Epithelial cell of esophagus (primary cell): ENCODE results near the gene MACF1.
A peak's percentile ranks its signal among the peaks of the same experiment; 100 is the strongest.

Experiments used
- DNase-seq: peaks from one replicate; pipeline ENCODE4 v3.0.0; 2010; ENCODE audit warnings: low read depth
- H3K4me3 ChIP-seq: 2 replicates; pipeline ENCODE4 v1.5.1; 2011; ENCODE audit warnings: mild to moderate bottlenecking, low read length, control low read depth
- CTCF ChIP-seq: IDR thresholded peaks from 2 replicates; pipeline ENCODE4 v1.5.1; 2011; ENCODE audit warnings: low read depth, mild to moderate bottlenecking, low read length, control low read depth, inconsistent platforms; ENCODE audit not compliant: insufficient read depth; ENCODE audit errors: missing control alignments

MACF1 gene

GRCh38 chr1:39378377-39378776 is 173.9 kb downstream of the MACF1 start:
- DNase-seq = peak; percentile 81
- TF ChIP-seq CTCF = peak; percentile 97
- H3K4me3 ChIP-seq = no peak overlapping the region

DNA sequence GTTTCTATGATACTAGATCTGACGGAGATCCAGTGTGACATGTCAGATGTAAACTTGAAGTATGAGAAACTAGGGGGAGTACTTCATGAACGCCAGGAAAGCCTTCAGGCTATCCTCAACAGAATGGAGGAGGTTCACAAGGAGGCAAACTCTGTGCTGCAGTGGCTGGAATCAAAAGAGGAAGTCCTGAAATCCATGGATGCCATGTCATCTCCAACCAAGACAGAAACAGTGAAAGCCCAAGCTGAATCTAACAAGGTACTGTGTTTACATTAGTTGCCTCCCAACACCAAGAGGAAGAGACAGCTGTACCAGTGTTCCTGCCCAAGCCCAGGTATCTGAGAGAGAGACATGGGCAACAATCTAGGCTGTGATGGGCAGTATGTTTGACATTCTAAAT is 174.7 kb downstream of the MACF1 start:
- no peak overlapping the region for H3K4me3 ChIP-seq
- TF ChIP-seq CTCF = no peak
- DNase-seq = no peak

DNA sequence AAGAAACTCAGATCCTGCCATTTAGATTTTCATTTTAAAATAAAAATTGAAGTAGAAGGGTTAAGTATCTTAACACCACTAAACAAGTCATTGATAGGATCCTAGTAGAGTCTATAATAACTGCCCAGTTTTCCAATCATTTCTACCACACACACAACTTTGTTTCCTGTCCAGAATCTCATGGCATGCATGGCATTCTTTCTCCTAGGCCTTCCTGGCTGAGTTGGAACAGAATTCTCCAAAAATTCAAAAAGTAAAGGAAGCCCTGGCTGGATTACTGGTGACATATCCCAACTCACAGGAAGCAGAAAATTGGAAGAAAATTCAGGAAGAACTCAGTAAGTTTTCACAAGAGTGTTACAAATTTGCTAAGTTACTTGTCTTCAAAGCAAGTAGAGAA is 175.5 kb downstream of the MACF1 start:
- TF ChIP-seq CTCF = no peak
- no peak for DNase-seq

GRCh38 chr1:39381839-39382238 is 177.3 kb downstream of the MACF1 start:
- DNase-seq = no peak
- no peak for TF ChIP-seq CTCF
- no peak overlapping the region for H3K4me3 ChIP-seq

More for the DNA sequence above, 175.5 kb downstream of the MACF1 start:
- no peak overlapping the region for H3K4me3 ChIP-seq

DNA sequence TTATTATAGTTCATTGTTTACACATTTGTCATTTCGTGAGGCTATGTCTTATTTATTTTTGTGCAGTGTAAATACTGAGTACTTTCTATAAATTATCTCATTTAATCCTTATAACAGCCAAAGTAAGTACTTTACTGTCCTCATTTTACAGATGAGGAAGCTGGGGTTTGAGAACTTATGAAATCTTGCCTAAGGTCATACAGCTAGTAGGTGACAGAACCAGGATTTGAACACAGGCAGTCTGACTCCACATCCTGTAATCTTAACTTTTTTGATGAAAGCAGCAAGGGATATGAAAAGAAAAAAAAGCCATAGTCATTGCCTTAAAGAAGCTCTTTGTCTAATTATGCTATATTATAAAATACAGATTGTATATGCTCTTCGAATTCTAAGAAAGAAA is 179.8 kb downstream of the MACF1 start:
- no peak for DNase-seq
- no peak for TF ChIP-seq CTCF
- H3K4me3 ChIP-seq = no peak overlapping the region

- H3K4me3 ChIP-seq = no peak overlapping the region
- no peak for DNase-seq
- no peak for TF ChIP-seq CTCF
These were observed 180.8 kb downstream of the MACF1 start for GRCh38 chr1:39385067-39385988.

GRCh38 chr1:39386997-39387396 is 182.5 kb downstream of the MACF1 start:
- no peak overlapping the region for H3K4me3 ChIP-seq
- no peak for DNase-seq
- TF ChIP-seq CTCF = no peak
